GM12878 (cell line): Measurements from ENCODE around the gene SCLY. TPM values are rescaled to one million over a fixed set of nuclear protein-coding genes. Genes with fewer than 3 reads are reported as not detected.

ENCODE experiments used
- ATAC-seq: fragments of 200-7000 bp; cut with Tn5 transposase; 3 replicates; pipeline ENCODE4 v1.9.1; 2020; ENCODE audit warnings: mild to moderate bottlenecking, moderate library complexity
- BruUV-seq: library from RNA; stranded (reverse); fragments of 400-500 nt; replicated peaks from 2 replicates; lab custom pipeline; 2021; lab: Mats Ljungman, UMichigan
- CTCF ChIA-PET: fragments of 300-600 bp; sonication (Branson Sonifier 250); formaldehyde crosslinking; extraction: SDS; loops from one replicate; lab custom pipeline; 2021; ENCODE audit warnings: inconsistent platforms; lab: Yijun Ruan, JAX
- POLR2A ChIA-PET: fragments of 350-600 bp; formaldehyde crosslinking; extraction: SDS; loops from one replicate; lab custom pipeline; 2021; ENCODE audit warnings: inconsistent platforms; lab: Charles Lee
- RAD21 ChIA-PET: fragments of 300-600 bp; sonication (Branson Sonifier 250); formaldehyde crosslinking; loops from one replicate; lab custom pipeline; 2023; ENCODE audit warnings: antibody characterized with exemption; ENCODE audit not compliant: unreplicated experiment; lab: Charles Lee
- SMC1A ChIA-PET: fragments of 300-600 bp; sonication (Branson Sonifier 250); formaldehyde crosslinking; loops from one replicate; lab custom pipeline; 2023; ENCODE audit not compliant: unreplicated experiment, uncharacterized antibody; lab: Charles Lee
- DNase-seq: peaks from one replicate; pipeline ENCODE4 v3.0.0-alpha.2; 2011; ENCODE audit warnings: low read depth, low spot score
- FAIRE-seq: peaks from 3 replicates; lab custom pipeline; 2011; peaks lifted over from hg19 to GRCh38; lab: Jason Lieb, UNC
- H2AFZ ChIP-seq: 2 replicates; pipeline ENCODE4 v1.6.0; 2011; ENCODE audit warnings: low read depth, low read length, control low read depth; ENCODE audit not compliant: control insufficient read depth
- H3K27ac ChIP-seq: 2 replicates; pipeline ENCODE4 v1.5.1; 2011; ENCODE audit warnings: control low read depth; ENCODE audit not compliant: control insufficient read depth, insufficient read depth
- H3K27me3 ChIP-seq, 2 experiments: replicated peaks in 1 of 2; 2 replicates each; pipeline versions ENCODE4 v1.6.0 to v1.6.1; 2011; ENCODE audit warnings: low read length in 1 of 2; ENCODE audit not compliant: control insufficient read depth in 2 of 2, insufficient read depth in 2 of 2
- H3K36me3 ChIP-seq, 2 experiments: 2 replicates each; pipeline ENCODE4 v1.5.1; 2011; ENCODE audit warnings: low read length in 1 of 2; ENCODE audit not compliant: control insufficient read depth in 2 of 2, insufficient read depth in 2 of 2
- H3K4me1 ChIP-seq: 2 replicates; pipeline ENCODE4 v1.6.1; 2011; ENCODE audit warnings: mild to moderate bottlenecking, low read length, moderate library complexity, mixed read lengths; ENCODE audit not compliant: control insufficient read depth, insufficient read depth
- H3K4me2 ChIP-seq: 2 replicates; pipeline ENCODE4 v1.6.0; 2011; ENCODE audit warnings: control low read depth; ENCODE audit not compliant: control insufficient read depth, insufficient read depth
- H3K4me3 ChIP-seq: fragments of 200-600 bp; sonication (generic); 2 replicates; pipeline ENCODE4 v1.5.1; 2016
- H3K79me2 ChIP-seq: 2 replicates; pipeline ENCODE4 v1.6.0; 2011; ENCODE audit warnings: low read length; ENCODE audit not compliant: control insufficient read depth, insufficient read depth
- H3K9ac ChIP-seq: 2 replicates; pipeline ENCODE4 v1.8.0; 2011; ENCODE audit warnings: low read length, control low read depth, mixed read lengths; ENCODE audit not compliant: control insufficient read depth, insufficient read depth
- H3K9me3 ChIP-seq: replicated peaks from 3 replicates; pipeline ENCODE4 v1.5.1; 2011; ENCODE audit warnings: mild to moderate bottlenecking, low read length; ENCODE audit not compliant: control insufficient read depth, insufficient read depth
- H4K20me1 ChIP-seq: 2 replicates; pipeline ENCODE4 v1.6.0; 2011; ENCODE audit not compliant: control insufficient read depth, insufficient read depth
- HDAC2 ChIP-seq: fragments of 200-600 bp; sonication (generic); IDR thresholded peaks from 2 replicates; pipeline ENCODE4 v1.6.1; 2017
- HDGF ChIP-seq: fragments of 450-650 bp; IDR thresholded peaks from 2 replicates; pipeline ENCODE4 v1.6.1; 2016; ENCODE audit warnings: antibody characterized with exemption
- KAT2A ChIP-seq: conservative IDR thresholded peaks from 2 replicates; pipeline ENCODE4 v1.6.1; 2011; ENCODE audit warnings: low read depth, low read length; ENCODE audit not compliant: control insufficient read depth
- MEF2A ChIP-seq: IDR thresholded peaks from 2 replicates; pipeline ENCODE4 v1.6.1; 2011; ENCODE audit warnings: low read depth, mild to moderate bottlenecking, low read length, moderate library complexity; ENCODE audit not compliant: insufficient read depth
- RAD21 ChIP-seq: IDR thresholded peaks from 2 replicates; pipeline ENCODE4 v1.6.1; 2011; ENCODE audit warnings: mild to moderate bottlenecking, low read depth, low read length, moderate library complexity; ENCODE audit not compliant: insufficient read depth
- SMAD1 ChIP-seq: fragments of 450-650 bp; IDR thresholded peaks from 2 replicates; pipeline ENCODE4 v1.6.1; 2018; ENCODE audit warnings: mild to moderate bottlenecking, low read depth; ENCODE audit not compliant: partially characterized antibody
- SMARCA5 ChIP-seq: fragments of 450-650 bp; IDR thresholded peaks from 2 replicates; pipeline ENCODE4 v1.6.1; 2017; ENCODE audit warnings: mild to moderate bottlenecking
- STAT3 ChIP-seq: IDR thresholded peaks from 2 replicates; pipeline ENCODE4 v1.6.1; 2011; ENCODE audit warnings: low read depth, low read length, improper control_type of control experiment
- SUZ12 ChIP-seq: fragments of 200-600 bp; sonication (generic); IDR thresholded peaks from one replicate; pipeline ENCODE4 v1.6.1; 2018; ENCODE audit warnings: antibody characterized with exemption, mild to moderate bottlenecking; ENCODE audit not compliant: unreplicated experiment
- WGBS: methylation state at CpG from one replicate; pipeline ENCODE4 v1.1.6; 2016; ENCODE audit warnings: low lambda C conversion rate; ENCODE audit not compliant: insufficient replicate concordance, insufficient coverage; ENCODE audit errors: missing lambda C conversion rate; 5-methylcytosine and 5-hydroxymethylcytosine counted together
- in situ Hi-C: fragments of 300-500 bp; cut with MboI; formaldehyde crosslinking; loops from 9 replicates; pipeline ENCODE4 v1.14.3; 2018; ENCODE audit warnings: mixed read lengths
- intact Hi-C: fragments of 100-400 bp; cut with micrococcal nuclease; formaldehyde crosslinking; loops from one replicate; pipeline ENCODE4 v1.14.2; 2022; ENCODE audit not compliant: unreplicated experiment
- polyA plus RNA-seq, 11 experiments: library from polyadenylated mRNA; depleted of rRNA in 4 of 11; unstranded in 6 of 11; stranded (reverse) in 5 of 11; fragments of >200 nt; fragmentation: Nextera tagmentation in 4 of 11; fragmentation: Illumina TruSeq in 1 of 11; extraction: Ambion mirVana in 4 of 11; extraction: Trizol in 1 of 11; gene quantifications; 1 replicate in 1 of 11; 2 replicates in 10 of 11; pipeline versions ENCODE4 v1.2.1 to v1.2.3, GENCODE V29; 2011 to 2016; ENCODE audit warnings: inconsistent platforms in 2 of 11, missing spikeins in 2 of 11, low read depth in 1 of 11
- total RNA-seq, 4 experiments: library from RNA; depleted of rRNA in 3 of 4; stranded (reverse); fragments of >200 nt in 3 of 4; fragmentation: Illumina TruSeq in 1 of 4; extraction: Trizol in 1 of 4; gene quantifications; 2 replicates each; pipeline versions ENCODE4 v1.2.1 to v1.2.3, GENCODE V29; 2013 to 2021
- TF ChIP-seq, protein P1 (sequence below): fragments of 450-650 bp; IDR thresholded peaks from 2 replicates; pipeline ENCODE4 v1.6.1; 2017; ENCODE audit warnings: mild to moderate bottlenecking

SCLY gene
- total and polyA plus RNA-seq, 10 of the 15 experiments (the other 5 are each of a cell fraction or from before 2014, with no cell fraction given): 3.3 to 49.1 (median 32.3) TPM

GRCh38 chr2:238123218-238123971 lies 62.6 kb downstream of the SCLY start:
- Histone ChIP-seq H3K36me3 (no peaks in the 10 kb centered on the region), H3K79me2 (no peaks in the 10 kb centered on the region), H4K20me1 (no peaks in the 10 kb centered on the region), H3K9me3 (peaks cover 4% of the 10 kb centered on the region; the same call in 2 of the 3 replicates), H3K4me1 (no peaks in the 10 kb centered on the region), H3K9ac (no peak overlapping the region), H2AFZ (no peak overlapping the region), H3K4me3 (no peak overlapping the region)
- FAIRE-seq: no peak
- RAD21 ChIA-PET: no interaction called here
- CTCF ChIA-PET: no interaction called here
- intact Hi-C loops: no loop called here
- 44% methylated on average over 22 of the region's 22 CpGs for WGBS
- TF ChIP-seq HDAC2 (no peak), KAT2A (no peak), STAT3 (no peak), MEF2A (no peak), SUZ12 (no peak), SMARCA5 (no peak), RAD21 (no peak), HDGF (no peak), SMAD1 (no peak)
- TF ChIP-seq, protein P1, sequence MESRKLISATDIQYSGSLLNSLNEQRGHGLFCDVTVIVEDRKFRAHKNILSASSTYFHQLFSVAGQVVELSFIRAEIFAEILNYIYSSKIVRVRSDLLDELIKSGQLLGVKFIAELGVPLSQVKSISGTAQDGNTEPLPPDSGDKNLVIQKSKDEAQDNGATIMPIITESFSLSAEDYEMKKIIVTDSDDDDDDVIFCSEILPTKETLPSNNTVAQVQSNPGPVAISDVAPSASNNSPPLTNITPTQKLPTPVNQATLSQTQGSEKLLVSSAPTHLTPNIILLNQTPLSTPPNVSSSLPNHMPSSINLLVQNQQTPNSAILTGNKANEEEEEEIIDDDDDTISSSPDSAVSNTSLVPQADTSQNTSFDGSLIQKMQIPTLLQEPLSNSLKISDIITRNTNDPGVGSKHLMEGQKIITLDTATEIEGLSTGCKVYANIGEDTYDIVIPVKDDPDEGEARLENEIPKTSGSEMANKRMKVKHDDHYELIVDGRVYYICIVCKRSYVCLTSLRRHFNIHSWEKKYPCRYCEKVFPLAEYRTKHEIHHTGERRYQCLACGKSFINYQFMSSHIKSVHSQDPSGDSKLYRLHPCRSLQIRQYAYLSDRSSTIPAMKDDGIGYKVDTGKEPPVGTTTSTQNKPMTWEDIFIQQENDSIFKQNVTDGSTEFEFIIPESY: no peak
- TF ChIP-seq, all 136 proteins: peak for 0
- DNase-seq (no peak), ATAC-seq (no peak)
- no peak overlapping the region for H3K27ac ChIP-seq
- POLR2A ChIA-PET: no interaction called here
- H3K4me2 ChIP-seq: no peak overlapping the region
- in situ Hi-C loops: no loop called here
- SMC1A ChIA-PET: no interaction called here
- BruUV-seq: no TSS peak
- H3K27me3 ChIP-seq: no peaks in the 10 kb centered on the region
